ENCODE results near the gene ARPC5L.
"Not testable (repeated sequence)": the region's sequence is repeated elsewhere in the genome, so short reads cannot be mapped to it uniquely, and the experiment has no call there.

Gene ARPC5L

GRCh38 chr9:124841075-124841821 lies 20.7 kb upstream of the ARPC5L start:
- DNase-seq = no peak

DNA sequence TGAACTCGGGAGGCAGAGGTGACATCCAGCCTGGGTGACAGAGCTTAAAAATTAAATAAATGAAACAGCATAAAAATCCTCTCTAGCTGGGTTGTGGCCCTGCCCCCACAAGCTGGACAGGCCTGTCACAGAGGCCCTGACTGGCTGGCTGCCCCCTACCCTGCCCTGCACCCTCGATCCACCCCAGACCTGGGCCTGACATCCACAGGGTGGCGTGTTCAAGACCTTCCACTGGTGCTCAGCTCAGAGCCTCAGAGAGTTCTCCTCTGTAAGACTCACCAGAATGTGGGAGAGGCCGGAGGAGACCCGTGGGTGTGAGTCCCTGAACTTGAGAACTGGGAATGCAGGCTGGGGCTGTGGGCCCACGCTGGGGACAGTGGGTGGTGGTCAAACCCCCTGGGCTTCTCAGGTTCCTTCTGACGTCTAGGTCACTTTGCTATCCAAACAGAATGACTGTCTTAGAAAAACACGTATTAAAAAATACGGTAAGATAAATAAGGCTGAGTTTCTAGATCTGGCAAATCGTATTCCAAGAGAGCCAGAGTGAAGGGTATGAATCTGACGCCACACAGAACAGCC lies 18.4 kb upstream of the ARPC5L start:
- DNase-seq = no peak

DNA sequence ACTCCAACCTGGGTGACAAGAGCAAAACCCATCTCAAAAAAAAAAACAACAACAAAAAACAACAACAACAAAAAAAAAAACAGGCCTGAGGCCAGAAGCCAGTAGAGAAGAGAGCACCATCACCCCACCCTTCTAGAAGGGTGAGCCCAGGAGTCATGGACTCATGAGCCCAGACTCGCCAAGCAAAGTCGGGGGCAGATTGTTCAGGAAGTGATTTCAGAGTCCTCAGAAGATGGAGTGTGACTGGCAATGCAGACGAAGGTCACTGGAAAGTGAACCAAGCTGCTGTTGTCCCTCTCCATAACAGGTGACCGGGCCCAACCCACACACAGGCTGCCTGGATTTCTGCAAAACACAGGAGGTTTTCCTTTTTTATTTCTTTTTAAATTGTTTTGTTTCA lies 17.6 kb upstream of the ARPC5L start:
- no peak for DNase-seq

GRCh38 chr9:124846467-124846866 lies 15.5 kb upstream of the ARPC5L start:
- not testable (repeated sequence) for DNase-seq

- DNase-seq = no peak
Measured at GRCh38 chr9:124846969-124847368, 15.0 kb upstream of the ARPC5L start.

DNA sequence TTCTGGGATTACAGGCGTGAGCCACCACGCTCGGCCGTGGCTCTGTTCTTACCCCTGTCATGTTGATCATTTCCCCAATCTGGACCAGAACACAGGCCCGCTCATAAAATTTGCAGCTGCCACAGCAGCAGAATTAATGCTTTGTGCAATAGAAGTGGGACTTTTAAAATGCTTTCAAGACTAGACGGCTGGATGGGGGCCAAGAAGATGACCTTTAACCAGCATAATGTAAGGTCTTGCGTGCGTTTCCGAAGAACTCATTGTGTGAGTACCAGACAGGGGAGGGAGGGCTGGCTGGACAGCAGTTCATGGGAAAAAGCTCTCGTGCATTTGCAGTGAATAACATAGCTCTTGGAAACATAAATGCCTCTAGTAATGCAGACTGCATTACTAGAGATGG lies 12.1 kb upstream of the ARPC5L start:
- DNase-seq = no peak

DNA sequence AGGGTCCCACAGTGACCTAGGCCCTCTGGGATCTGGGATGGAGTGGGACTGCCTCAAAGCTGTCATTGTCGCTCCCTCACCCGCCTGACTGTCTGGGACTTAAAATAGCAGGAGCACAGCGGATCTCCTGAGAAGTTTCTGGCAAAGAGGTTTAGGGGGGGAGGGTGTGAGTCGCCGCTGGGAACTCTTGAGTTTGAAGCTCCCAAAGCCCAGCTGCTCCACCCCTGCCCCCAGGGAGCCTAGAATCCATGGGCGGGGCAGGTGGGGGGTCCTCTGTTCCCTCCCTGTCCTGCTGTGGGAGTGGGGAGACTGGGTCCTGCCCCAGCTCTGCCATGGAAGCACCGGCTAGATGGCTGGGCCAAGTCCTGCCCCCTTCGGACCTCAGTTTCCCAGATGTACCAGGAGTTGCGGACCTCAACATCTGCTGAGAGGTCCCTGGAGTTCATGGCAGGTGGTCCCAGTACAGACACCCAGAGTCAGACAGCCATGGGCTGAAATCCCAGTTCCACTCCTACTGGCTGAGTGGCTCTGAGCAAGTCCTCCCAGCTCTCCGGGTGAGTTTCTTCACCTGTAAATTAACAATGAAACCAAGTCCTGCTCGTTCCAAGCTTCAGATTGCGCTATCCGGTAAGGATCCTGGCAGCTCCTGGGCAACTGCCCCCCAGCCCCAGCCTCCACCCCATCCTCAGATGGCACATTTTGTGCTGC lies 9.7 kb upstream of the ARPC5L start:
- DNase-seq = no peak

DNA sequence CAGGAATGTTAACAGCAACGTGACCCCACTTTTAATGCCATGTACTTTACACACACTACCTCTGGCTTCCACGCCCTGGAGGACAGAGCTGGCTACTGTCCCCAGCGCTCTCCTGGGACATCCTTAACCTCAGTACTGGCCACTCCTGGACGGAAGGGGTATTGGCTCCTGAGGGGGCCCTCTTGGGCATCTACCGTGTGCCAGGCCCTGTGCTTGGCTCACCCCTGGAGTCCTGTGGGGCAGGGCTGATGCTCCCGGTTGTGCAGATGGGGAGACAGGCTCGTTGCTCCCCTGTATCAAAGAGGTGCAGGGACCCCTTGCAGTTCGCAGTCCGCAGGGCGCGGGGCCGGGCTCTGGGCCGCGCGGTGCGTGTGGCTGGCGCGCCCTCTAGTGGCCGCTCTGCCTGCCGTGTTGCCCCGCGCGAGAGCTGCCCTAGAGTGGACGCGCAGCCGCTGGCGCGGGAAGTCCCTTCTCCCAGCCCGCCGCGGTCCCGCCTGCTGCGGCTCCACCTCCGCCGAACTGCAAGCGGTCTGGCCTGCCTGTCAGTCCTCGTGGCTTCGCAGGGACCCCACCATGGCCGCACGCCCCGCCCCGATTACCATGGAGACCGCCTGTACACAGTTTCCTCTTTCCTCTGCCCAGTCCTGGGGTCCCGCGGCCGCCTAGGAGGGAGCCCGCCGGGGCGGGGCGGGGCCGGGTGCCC lies 8.9 kb upstream of the ARPC5L start, which contains the start of gene WDR38:
WDR38 (plus strand) TSS at position 632 of the 703 bp plus-strand sequence. CDS start 72 bp downstream, outside the sequence.
- DNase-seq = no peak

GRCh38 chr9:124853605-124854143 lies 8.3 kb upstream of the ARPC5L start:
- DNase-seq = no peak

GRCh38 chr9:124854161-124854560 lies 7.8 kb upstream of the ARPC5L start:
- DNase-seq = no peak

DNA sequence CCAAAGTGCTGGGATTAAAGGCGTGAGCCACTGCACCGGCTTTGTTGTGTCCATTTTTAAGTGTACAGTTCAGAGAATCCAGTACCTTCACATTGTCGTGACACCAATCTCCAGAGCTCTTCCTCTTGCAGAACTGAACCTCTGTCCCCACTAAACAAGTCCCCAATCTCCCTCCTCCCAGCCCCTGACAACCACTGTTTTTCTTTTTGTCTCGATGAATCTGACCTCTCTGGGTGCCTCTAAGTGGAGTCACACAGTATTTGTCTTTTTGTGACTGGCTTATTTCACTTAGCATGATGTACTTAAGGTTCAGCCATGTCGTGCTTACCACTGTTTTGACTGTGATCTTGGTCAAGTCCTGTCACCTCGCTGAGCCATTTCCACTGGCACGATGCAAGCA lies 7.1 kb upstream of the ARPC5L start:
- no peak for DNase-seq

DNA sequence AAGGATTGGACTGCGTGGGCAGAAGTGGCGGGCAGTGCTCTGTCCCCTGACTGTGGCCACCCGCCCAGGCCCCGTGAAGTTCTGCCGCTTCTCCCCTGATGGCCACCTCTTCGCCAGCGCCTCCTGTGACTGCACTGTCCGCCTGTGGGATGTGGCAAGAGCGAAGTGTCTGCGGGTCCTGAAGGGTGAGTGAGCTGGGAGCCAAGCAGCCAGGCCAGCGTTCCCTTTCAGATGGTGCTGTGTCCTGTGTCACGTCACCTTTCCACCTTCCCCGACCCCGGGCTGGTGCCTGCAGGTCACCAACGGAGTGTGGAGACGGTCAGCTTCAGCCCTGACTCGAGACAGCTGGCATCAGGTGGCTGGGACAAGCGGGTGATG lies 6.4 kb upstream of the ARPC5L start:
- DNase-seq = no peak

GRCh38 chr9:124855944-124856765 lies 5.8 kb upstream of the ARPC5L start:
- no peak for DNase-seq

DNA sequence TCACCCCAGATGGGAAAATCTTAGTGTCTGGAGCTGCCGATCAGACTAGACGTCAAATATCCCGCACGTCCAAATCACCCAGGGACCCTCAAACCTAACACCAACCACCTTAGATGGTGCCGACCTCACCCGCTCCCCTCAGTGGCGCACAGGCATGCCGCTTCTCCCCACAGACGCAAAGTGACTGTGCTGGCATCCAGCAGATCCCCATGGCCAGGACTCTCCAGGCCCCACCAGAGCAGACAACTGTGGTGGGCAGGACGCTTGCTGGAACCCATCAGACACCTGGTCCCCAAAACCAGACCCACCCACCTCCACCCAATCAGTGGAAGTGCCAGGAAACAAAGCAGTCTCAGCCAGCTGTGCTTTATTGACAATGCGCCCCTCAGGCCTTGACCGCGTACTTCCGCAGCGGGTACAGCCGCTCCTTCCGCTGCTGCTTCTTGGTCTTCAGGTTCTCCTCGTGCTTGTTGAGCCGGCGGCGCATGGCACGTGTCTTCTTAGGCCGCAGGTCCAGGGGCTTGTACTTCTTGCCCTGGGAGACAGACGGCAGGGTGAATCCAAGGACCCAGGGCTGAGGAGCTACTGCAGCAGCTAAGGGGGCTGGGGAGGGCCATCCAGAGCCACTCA lies 4.3 kb upstream of the ARPC5L start:
- no peak for DNase-seq

GRCh38 chr9:124858330-124859046 lies 3.4 kb upstream of the ARPC5L start:
- no peak for DNase-seq

GRCh38 chr9:124859803-124860581 lies 1.9 kb upstream of the ARPC5L start:
- no peak for DNase-seq

DNA sequence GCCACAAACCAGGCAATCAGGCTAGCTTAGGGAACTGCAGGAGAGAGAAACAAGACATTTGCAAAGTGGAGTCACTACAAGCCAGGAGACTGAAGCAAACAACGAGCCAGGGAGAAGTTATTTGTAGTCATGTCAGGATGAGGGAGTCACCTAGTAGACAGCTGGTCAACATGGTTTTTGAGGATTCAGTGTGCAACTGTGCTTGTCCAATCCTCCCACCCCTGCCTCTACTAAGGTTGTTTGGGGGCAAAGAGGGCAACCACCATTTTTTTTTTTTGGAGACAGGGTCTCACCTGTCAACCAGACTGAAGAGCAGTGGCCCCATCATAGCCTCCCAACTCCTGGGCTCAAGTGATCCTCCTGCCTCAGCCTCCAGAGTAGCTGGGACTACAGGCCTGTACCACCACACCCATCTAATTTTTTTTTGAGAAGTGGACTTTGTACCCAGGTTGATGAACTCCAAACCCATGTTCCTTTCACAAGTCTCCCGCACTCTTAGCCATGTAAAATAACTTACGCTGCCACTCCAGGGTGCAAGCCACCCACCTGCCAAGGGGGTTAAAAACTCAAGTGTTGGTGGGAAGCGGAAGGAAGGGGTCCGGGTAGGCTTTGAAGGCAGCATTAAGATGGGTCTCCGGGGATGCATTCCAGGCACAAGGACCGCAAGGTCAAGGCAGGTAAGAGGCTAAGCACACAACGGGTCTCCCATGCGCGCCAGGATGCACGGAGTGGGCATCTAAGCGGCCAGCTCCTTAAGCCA lies 1.2 kb upstream of the ARPC5L start:
- DNase-seq = no peak

DNA sequence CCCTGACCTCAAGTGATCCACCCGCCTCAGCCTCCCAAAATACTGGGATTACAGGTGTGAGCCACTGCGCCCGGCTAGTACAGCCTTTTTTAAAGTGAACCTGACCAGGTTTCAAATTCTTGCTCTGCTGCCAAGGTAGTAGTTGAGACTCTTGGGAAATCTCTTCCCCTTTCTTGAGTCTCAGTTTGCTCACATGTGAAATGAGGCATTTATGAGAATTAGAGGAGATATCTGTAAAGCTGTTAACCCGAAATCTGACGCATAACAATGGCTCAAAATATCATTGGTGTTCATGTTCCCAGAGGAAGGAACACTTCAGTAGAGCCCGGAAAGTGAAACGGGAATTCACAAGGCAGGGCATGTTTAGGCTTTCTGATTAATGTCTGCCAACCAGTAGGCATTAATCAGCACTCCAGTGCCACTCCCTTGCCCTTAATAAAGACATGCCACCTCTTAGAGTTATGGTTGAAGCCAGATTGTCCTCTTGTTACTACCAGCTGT lies 1.5 kb downstream of the ARPC5L start:
- DNase-seq = no peak
